HG03469 (cell line): ENCODE data around the gene PEX10.
A peak's percentile ranks its signal among the peaks of the same experiment; 100 is the strongest.

Experiments used
- ATAC-seq: cut with Tn5 transposase; IDR thresholded peaks from one replicate; pipeline ENCODE4 v1.9.1; 2021; ENCODE audit warnings: mild to moderate bottlenecking, moderate library complexity, moderate number of reproducible peaks; ENCODE audit not compliant: unreplicated experiment

The PEX10 gene

GRCh38 chr1:2389644-2390043, 22.7 kb downstream of the PEX10 start:
- no peak for ATAC-seq

DNA sequence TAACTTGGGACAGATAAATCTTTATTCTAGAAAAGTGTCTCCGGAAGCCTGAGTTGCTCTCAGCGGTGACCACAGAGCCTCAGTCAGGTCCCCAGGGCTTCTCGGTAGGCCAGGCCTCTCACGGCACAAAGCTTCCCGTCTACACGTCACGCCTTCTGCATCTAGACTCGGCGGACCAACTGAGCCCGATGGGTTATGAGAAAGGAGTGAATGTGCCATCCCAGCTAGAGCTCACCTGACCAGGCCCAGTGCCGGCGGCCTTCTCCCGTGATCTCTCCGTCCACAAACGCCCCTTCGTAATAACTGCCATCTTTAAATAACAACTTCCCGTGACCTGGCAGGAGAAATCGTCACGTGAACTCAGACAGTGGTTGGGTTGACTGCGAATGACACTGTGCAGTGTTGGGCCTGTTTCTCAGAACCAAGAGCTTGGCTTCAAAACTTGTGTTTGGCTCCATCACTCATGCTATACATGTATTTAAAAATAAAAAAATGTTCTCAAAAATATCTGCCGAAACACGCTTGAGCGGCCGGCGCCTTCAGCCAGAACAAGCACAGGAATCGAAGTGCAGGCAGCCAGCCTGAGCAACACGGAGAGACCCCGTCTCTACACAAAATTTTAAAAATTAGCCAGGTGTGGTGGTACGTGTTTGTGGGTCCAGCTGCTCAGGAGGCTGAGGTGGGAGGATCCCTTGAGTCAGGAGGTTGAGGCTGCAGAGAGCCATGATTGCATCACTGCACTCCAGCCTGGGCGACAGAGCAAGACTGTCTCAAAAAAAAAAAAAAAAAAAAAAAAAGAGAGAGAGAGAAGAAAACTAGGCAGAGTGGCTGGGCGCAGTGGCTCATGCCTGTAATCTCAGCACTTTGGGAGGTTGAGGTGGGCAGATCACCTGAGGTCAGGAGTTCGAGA, 24.1 kb downstream of the PEX10 start:
- no peak for ATAC-seq

GRCh38 chr1:2386636-2387611, 25.4 kb downstream of the PEX10 start:
- no peak for ATAC-seq

DNA sequence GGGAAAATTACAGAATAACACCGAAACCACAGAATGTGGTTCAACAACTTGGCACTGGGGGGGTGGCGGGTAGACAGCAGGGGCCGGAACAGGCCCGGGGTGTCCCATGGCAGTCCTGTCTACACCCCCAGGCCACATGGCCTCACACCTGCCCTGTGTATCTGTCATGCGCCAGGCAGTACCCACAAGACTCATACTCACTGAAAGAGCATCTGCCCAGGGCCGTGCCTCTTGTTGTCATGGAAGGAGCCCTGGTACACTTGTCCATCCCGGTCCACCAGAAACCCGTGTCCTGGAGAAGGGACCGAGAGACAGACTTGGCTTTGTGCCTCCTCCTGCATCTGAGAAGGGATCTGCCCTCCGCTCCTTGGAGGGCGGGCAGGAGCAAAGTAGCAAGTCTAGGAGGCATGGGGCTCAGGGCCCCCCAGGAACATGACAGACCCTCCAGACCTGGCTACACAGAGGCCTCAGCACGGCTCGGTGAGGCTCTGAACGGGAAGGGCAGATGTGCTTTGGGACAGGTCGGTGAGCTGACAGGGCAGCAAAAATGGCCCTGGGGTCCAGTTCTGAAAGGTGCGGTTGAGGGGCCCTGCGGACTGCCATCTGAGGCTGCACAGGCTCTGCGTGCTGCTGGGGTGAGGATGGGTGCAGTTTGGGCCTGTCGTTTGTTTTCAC, 26.6 kb downstream of the PEX10 start:
- no peak for ATAC-seq

DNA sequence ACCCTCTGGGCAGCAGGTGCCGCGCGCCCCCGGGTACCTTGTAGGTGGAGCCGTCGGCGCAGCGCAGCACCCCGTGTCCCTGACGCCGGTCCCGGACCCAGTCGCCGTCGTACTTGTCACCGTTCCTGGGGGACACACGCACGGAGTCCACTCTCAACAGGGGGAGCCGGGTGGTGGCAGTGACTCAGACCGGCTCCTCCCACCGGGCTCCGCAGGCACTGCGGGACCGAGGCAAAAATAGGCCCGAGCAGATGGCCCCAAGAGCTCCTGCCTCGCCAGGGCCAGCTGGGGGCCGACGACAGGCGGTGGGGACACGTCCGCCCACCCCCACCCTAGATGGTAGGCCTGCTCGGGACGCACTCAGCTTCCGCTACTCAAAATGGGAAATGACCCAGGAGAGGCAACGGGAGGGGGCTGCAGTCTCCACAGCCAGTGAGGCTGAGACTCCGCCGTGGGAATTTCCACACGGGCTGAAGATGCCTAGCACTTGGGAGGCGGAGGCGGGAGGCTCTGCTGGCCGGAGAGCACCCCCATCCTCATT, 27.4 kb downstream of the PEX10 start:
- no peak for ATAC-seq

DNA sequence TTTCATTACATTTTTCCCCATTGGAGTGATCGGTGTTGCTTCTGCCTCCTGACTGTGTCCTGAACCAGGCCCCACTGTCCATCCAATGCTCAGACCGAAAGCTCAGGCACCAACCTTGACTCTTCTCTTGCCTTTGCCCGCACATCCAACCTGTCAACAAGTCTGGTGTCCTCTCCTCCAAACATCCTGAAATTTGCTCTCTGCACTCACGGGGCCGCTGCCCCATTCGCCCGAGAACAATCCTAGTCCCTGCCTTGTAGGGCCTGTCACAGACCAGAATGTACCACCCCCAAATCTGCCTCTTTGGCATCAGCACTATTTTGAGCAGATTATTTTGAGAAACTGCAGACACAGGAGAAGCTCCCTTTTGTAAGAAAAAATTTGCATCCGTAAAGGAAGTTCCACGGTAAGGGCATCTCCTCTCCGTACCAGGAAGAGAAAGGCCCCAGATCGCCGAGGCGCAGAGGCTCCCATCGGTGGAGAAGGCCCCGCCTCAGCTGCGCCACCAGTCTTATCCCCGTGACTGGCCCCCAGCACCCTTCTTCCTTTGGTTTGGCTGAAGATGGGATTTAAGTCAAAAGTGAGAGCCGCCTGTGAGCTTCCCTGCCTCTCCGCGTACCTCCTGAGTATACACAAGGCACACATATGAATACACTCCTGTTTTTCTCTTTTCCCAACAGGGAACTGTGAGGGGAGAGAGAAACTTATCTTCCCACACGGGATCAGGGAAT, 28.1 kb downstream of the PEX10 start:
- ATAC-seq, result no peak

GRCh38 chr1:2383576-2383975, 28.8 kb downstream of the PEX10 start:
- ATAC-seq, result no peak

- ATAC-seq, result no peak
These were observed 29.6 kb downstream of the PEX10 start for GRCh38 chr1:2382621-2383361.

DNA sequence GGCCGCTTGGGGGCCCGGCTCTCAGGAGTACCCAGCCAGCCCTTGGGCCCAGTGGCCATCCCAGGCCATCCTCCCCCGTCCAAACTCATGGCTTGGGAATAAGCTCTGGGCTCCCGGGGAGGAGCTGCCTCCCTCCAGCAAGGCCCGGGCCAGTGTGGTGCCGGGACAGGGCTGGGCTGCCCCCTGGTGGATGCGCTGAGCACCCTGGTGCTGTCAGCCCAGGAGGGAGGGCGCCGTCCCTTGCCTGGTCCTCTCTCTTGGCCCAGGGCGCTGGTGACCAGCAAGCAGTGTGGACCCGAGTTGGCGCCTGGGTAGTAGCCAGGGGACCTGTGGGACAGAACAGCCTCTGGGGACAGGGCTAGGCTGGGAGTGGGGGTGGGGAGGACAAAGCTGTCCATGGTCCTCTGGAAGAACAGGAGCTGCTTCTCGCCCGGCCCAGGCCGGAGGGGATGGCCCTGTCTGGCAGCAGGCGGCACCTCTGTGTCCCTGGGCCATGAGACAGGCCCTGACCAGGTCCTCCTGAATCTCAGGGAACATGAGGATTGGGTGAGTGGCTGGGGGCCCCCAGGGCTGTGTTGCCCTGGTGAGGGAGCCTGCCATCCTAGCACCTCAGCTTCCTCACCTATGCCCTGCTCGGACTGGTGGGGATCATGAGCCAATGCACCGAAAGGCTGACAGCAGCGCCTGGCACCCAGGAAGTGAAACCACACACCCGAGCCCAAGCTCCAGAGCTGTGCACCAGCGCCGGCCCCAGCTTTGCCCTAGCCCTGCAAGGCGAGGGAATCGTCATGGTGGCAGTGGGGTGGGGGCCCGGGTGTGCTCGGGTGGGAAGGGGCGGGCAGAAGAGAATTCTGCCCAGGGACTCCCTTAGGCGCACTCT, 30.4 kb downstream of the PEX10 start:
- peak; percentile 48 for ATAC-seq

DNA sequence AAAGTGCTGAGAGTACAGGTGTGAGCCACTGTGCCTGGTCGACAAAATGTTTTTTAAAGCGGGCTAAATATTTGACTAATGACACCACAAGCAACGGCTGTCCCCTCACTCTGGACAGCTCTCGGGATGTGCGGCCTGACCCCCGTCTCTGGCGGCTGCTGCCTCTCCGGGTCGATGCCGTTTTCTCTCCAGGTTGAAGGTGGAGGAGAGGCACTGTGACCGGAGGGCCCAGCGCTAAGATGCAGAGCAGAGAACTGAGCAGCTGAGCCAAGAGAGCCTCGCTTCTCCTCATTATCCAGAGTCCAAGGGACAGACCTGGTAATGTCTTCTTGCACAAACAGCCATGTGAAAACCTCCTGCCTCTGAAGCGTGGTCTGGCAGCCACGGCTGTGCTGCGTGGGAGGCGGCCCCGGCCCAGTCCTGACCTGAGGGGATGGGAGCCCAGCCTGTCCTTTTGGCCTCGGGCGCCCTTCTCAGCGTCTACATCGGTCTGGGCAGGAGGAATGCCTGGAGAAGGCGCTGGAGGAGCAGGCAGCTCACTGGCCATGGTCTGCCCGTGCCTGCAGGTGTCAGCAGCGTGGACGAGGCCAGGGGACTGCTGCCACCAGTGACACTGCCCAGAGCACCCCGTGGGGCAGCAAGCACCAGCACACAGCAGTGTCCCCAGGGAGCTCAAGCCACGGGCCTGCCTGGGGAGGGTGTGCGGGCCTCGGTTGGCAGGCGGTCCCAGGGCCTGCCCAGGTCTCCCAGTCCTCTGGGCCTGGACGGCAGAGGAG, 31.4 kb downstream of the PEX10 start:
- no peak for ATAC-seq

DNA sequence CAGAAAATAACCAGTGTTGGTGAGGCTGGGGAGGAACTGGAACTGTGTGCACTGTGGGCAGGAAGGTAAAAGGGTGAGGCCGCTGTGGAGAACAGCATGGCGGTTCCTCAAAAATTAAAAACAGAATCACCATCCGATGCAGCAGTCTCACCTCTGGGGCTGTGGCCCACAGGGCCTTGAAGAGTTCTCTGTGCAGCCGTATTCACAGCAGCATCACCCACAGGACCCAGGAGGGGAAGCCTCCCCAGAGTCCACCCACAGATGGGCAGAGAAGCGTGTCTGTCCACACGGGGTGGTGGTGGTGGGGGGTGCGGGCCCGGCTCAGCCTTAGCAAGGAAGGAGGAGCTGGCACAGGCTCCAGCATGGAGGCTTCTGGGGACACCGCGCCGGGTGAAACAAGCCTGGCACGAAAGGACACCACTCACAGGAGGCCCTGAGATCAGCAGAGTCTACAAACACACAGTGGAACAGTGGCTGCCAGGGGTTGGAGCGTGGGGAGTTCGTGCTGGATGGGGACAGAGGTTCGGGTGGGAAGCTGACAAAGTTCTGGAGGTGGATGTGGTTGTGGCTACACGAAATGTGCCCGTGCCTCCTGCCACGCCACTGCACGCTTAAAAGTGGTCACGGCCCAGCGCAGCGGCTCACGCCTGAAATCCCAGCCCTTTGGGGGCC, 32.5 kb downstream of the PEX10 start:
- no peak for ATAC-seq

DNA sequence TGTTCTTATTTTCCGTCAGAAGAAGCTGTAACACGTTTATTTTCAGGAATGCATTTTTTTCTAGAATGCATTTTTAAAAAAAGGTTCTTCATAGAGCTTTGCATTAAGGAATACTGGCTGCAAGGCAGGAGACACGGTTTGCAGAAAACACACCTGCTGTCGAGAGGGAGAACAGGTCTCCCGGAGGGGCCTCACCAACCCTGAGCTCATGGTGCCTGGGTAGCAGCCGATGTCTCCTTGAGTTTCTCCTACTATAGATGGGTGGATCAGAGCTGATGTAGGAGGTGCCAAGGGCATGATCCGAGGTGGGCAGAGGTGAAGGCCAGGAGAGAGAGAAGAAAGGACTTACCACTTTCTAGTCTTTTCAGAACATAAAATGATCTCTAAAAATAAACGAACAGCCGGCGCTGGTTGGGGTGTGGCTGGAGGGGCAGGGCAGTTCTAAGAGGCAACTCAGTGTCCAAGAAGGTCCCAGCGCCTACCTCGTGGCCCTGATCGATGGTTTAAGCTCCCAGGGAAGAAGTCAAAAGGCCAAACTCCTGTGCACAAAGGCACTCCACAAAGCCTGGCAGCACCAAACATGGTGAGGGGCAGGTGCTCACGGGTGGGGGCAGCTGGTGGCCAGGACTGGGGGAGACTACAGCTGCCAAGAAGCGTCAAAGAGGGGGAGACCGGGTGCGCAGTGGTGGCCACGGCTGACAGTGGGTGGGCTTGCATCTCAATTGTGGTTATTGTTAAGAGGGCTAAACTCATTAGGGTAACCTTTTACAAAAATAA, 33.2 kb downstream of the PEX10 start:
- ATAC-seq, result no peak

GRCh38 chr1:2378441-2378851, 33.9 kb downstream of the PEX10 start:
- ATAC-seq, result no peak

DNA sequence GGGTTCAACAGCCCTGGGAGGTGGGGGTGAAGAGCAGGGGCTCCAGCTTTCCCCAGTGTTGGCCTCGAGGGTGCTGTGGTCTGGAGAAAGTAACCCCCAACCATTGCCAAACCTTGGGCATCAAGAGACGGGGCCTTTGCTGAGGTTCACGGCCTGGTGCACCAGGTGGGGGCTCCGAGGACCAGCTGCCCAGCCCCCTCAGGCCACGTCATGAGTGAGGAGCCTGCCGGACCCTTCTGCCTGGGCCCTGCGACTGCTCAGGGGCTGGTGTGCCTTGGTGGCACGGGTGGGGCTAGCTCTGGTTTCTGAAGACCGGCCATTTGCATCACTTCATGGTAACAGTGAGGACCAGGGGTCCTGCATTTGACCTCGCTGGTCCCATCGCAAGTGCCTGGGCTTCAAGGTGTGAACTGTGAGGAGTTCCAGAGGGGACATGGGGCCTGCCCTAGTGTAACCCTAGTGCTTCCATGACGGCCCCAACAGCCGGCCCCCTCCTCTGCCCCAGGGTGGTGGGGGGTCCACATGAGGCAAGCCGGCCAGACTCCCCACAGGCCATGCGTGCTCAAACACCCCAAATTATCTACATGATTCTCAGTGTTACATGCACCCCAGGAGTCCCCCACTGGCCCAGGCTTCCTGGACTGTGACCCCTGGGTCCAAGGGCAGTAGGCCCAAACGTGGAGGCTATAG, 34.5 kb downstream of the PEX10 start:
- no peak for ATAC-seq

DNA sequence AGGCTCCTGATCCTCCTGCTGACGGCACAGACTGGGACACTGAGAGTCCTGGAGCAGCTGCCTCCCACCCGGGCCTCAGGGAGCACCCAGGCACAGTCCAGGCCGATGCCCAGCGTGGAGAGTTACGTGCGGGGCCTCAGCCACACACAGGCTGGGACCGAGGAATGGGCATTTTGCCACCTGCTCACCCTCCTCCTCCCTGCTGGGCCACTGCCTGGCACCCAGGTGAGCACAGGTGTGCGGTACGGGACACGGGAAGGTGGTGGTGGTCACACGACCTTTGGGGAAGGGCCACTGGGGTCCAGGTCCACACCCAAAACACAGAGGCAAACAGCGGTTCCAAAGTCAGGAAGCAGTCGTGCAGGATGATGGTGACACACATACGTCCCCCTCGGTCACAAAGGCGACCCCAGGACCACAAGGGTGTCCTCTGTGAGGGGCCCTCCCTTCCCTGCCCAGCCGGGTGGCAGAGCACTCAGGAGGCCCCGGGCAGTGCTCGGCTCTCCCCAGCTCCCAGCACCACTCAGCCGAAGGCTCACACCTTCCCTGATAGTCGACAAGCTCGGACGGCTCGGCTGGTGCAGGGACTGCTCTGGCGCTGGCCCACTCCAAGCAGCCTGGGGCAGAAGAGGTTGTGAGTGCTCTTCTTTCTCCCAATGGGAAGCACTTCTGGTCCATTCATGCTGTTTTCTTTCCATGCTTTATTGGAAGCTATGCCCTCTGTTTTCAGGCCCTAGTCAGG, 35.3 kb downstream of the PEX10 start:
- no peak for ATAC-seq
